Adrenal gland (tissue), 5 donors: Measurements from ENCODE around the gene ZNF143.
"Not testable (repeated sequence)": the region's sequence is repeated elsewhere in the genome, so short reads cannot be mapped to it uniquely, and the experiment has no call there.

Source experiments
- POLR2A ChIP-seq, 2 donors: fragments of 450-650 bp; IDR thresholded peaks; one replicate each; pipeline ENCODE4 v1.6.1; 2017; ENCODE audit warnings: antibody characterized with exemption in 2 of 2, mild to moderate bottlenecking in 2 of 2, moderate library complexity in 1 of 2
- TF ChIP-seq, protein P1 (sequence below), 6 experiments: fragments of 450-650 bp in 4 of 6; fragments of 200-600 bp in 2 of 6; sonication (generic) in 1 of 6; IDR thresholded peaks; 1 replicate in 5 of 6; 2 replicates in 1 of 6; pipeline versions ENCODE4 v1.5.1 to v1.8.0; 2016 to 2021; ENCODE audit warnings: antibody characterized with exemption in 6 of 6, mild to moderate bottlenecking in 2 of 6, moderate library complexity in 1 of 6
- donor health status: DM: no; HTN: no; CAD: no.

DNA sequence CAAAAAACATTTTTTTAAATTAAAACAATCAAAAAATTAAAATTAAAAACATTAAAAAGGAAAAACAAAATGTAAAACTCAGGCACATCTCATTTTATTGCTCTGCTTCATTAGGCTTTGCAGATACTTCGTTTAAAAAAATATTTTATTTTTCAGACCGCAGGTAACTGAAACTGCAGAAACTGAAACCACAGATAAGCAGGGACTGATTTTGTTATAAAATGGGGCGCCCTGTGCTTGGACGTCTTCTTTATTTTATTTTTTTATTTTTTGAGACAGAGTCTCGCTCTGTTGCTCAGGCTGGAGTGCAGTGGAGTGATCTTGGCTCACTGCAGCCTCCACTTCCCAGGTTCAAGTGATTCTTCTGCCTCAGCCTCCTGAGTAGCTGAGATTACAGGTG, 88.4 kb downstream of the ZNF143 start:
- TF ChIP-seq, protein P1, sequence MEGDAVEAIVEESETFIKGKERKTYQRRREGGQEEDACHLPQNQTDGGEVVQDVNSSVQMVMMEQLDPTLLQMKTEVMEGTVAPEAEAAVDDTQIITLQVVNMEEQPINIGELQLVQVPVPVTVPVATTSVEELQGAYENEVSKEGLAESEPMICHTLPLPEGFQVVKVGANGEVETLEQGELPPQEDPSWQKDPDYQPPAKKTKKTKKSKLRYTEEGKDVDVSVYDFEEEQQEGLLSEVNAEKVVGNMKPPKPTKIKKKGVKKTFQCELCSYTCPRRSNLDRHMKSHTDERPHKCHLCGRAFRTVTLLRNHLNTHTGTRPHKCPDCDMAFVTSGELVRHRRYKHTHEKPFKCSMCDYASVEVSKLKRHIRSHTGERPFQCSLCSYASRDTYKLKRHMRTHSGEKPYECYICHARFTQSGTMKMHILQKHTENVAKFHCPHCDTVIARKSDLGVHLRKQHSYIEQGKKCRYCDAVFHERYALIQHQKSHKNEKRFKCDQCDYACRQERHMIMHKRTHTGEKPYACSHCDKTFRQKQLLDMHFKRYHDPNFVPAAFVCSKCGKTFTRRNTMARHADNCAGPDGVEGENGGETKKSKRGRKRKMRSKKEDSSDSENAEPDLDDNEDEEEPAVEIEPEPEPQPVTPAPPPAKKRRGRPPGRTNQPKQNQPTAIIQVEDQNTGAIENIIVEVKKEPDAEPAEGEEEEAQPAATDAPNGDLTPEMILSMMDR (IDR thresholded peaks at IDR 0.05) = not testable (repeated sequence)
- TF ChIP-seq POLR2A (IDR thresholded peaks at IDR 0.05) = not testable (repeated sequence)
